CD14-positive monocyte (primary cell): ENCODE measurements around the gene CORO2A. TPM values are rescaled to one million over a fixed set of nuclear protein-coding genes. Genes with fewer than 3 reads are reported as not detected.

Source experiments
- DNase-seq, 3 donors: peaks; one replicate each; pipeline ENCODE4 v3.0.0-alpha.2; 2011 to 2022
- H2AFZ ChIP-seq: 2 replicates; pipeline ENCODE4 v1.6.0; 2012; ENCODE audit warnings: mild to moderate bottlenecking, low read depth, low read length, inconsistent platforms; ENCODE audit not compliant: insufficient read depth, poor library complexity, severe bottlenecking
- H3K27ac ChIP-seq, 2 donors: 1 replicate in 1 of 2; 2 replicates in 1 of 2; pipeline ENCODE4 v1.5.1; 2012 to 2013; ENCODE audit warnings: low read length in 2 of 2, control low read depth in 1 of 2, inconsistent platforms in 1 of 2, low read depth in 1 of 2, mild to moderate bottlenecking in 1 of 2
- H3K27me3 ChIP-seq, 2 donors: one replicate each; pipeline versions ENCODE4 v1.6.0 to v1.6.1; 2011 to 2013; ENCODE audit warnings: low read length in 2 of 2; ENCODE audit not compliant: control insufficient read depth in 2 of 2, insufficient read depth in 2 of 2
- H3K36me3 ChIP-seq, 2 donors: replicated peaks in 1 of 2; 1 replicate in 1 of 2; 2 replicates in 1 of 2; pipeline versions ENCODE4 v1.5.1 to v1.6.1; 2012 to 2013; ENCODE audit warnings: low read length in 2 of 2, control low read depth in 1 of 2, inconsistent platforms in 1 of 2, mild to moderate bottlenecking in 1 of 2; ENCODE audit not compliant: insufficient read depth in 2 of 2, control insufficient read depth in 1 of 2
- H3K4me1 ChIP-seq, 2 donors: 1 replicate in 1 of 2; 2 replicates in 1 of 2; pipeline versions ENCODE4 v1.5.1 to v1.6.1; 2012 to 2013; ENCODE audit warnings: low read length in 2 of 2, control low read depth in 1 of 2, inconsistent platforms in 1 of 2, mild to moderate bottlenecking in 1 of 2, moderate library complexity in 1 of 2; ENCODE audit not compliant: insufficient read depth in 2 of 2, control insufficient read depth in 1 of 2
- H3K4me2 ChIP-seq: replicated peaks from 2 replicates; pipeline ENCODE3; 2012; ENCODE audit warnings: low read length, moderate library complexity, mild to moderate bottlenecking; ENCODE audit not compliant: poor library complexity, severe bottlenecking; ENCODE audit errors: extremely low read depth
- H3K4me3 ChIP-seq, 3 experiments: fragments of 200-600 bp in 1 of 3; sonication (generic) in 1 of 3; replicated peaks in 1 of 3; 1 replicate in 2 of 3; 2 replicates in 1 of 3; pipeline ENCODE4 v1.5.1; 2011 to 2013; ENCODE audit warnings: low read length in 3 of 3, mild to moderate bottlenecking in 3 of 3, control low read depth in 2 of 3, low read depth in 2 of 3, inconsistent platforms in 1 of 3, moderate library complexity in 1 of 3
- H3K79me2 ChIP-seq: 2 replicates; pipeline ENCODE4 v1.6.0; 2012; ENCODE audit warnings: mild to moderate bottlenecking, control low read depth, inconsistent platforms, low read length, moderate library complexity; ENCODE audit not compliant: insufficient read depth
- H3K9ac ChIP-seq: 2 replicates; pipeline ENCODE4 v1.6.0; 2017; ENCODE audit warnings: low read length, mild to moderate bottlenecking; ENCODE audit not compliant: insufficient read depth, poor library complexity, severe bottlenecking
- H3K9me3 ChIP-seq, 2 donors: replicated peaks in 1 of 2; 1 replicate in 1 of 2; 2 replicates in 1 of 2; pipeline versions ENCODE4 v1.5.1 to v1.6.1; 2012 to 2013; ENCODE audit warnings: low read length in 2 of 2, control low read depth in 1 of 2; ENCODE audit not compliant: control insufficient read depth in 1 of 2, insufficient read depth in 1 of 2
- H4K20me1 ChIP-seq: 2 replicates; pipeline ENCODE4 v1.6.0; 2012; ENCODE audit warnings: mild to moderate bottlenecking, low read length, control low read depth, moderate library complexity; ENCODE audit not compliant: insufficient read depth
- H3K27ac Mint-ChIP-seq, 7 donors: one replicate each; pipeline ENCODE4 v1.8.0; 2020; ENCODE audit warnings: mild to moderate bottlenecking in 7 of 7, mixed read lengths in 7 of 7, moderate library complexity in 6 of 7, inconsistent platforms in 2 of 7
- H3K27me3 Mint-ChIP-seq, 3 donors: one replicate each; pipeline ENCODE4 v1.8.0; 2021 to 2022; ENCODE audit warnings: low read depth in 3 of 3, mild to moderate bottlenecking in 3 of 3, mixed read lengths in 3 of 3, moderate library complexity in 3 of 3, inconsistent platforms in 1 of 3
- H3K36me3 Mint-ChIP-seq, 2 donors: one replicate each; pipeline ENCODE4 v1.8.0; 2020; ENCODE audit warnings: mixed read lengths in 2 of 2, inconsistent platforms in 1 of 2, mild to moderate bottlenecking in 1 of 2
- H3K4me1 Mint-ChIP-seq: one replicate; pipeline ENCODE4 v1.8.0; 2020; ENCODE audit warnings: mild to moderate bottlenecking, mixed read lengths
- H3K4me3 Mint-ChIP-seq, 2 donors: one replicate each; pipeline ENCODE4 v1.8.0; 2020; ENCODE audit warnings: mild to moderate bottlenecking in 2 of 2, mixed read lengths in 2 of 2, moderate library complexity in 1 of 2
- H3K9me3 Mint-ChIP-seq, 7 donors: one replicate each; pipeline ENCODE4 v1.8.0; 2020 to 2022; ENCODE audit warnings: mixed read lengths in 7 of 7, mild to moderate bottlenecking in 6 of 7, moderate library complexity in 6 of 7, inconsistent platforms in 2 of 7
- CTCF ChIP-seq: fragments of 200-600 bp; IDR thresholded peaks from one replicate; pipeline ENCODE4 v1.8.0; 2022; ENCODE audit warnings: antibody characterized with exemption, mild to moderate bottlenecking
- WGBS: methylation state at CpG from one replicate; pipeline ENCODE4 v1.1.5; 2013; ENCODE audit warnings: missing lambda C conversion rate; ENCODE audit not compliant: insufficient coverage; 5-methylcytosine and 5-hydroxymethylcytosine counted together
- intact Hi-C, 2 donors: fragments of 100-400 bp; cut with micrococcal nuclease; formaldehyde crosslinking; loops; one replicate each; pipeline versions ENCODE4 v1.15.0 to v1.15.1; 2023
- polyA plus RNA-seq, 3 donors: library from polyadenylated mRNA; depleted of rRNA in 1 of 3; unstranded in 2 of 3; stranded (reverse) in 1 of 3; fragments of 300-500 nt in 2 of 3; fragments of >200 nt in 1 of 3; fragmentation: Illumina TruSeq in 2 of 3; gene quantifications; 1 replicate in 2 of 3; 2 replicates in 1 of 3; pipeline ENCODE4 v1.2.3, GENCODE V29; 2012 to 2021

The CORO2A gene
- polyA plus RNA-seq, 3 donors = 1.2 to 3.5 (median 2.1) TPM

- Histone ChIP-seq H4K20me1 (peaks cover 12% of the 10 kb centered on the region), H3K4me2 (no peak overlapping the region), H3K4me3 (no peak overlapping the region), H2AFZ (no peak overlapping the region), H3K27me3 (no peaks in the 10 kb centered on the region), H3K27ac (no peak overlapping the region), H3K36me3 (peaks cover 60 to 72% of the 10 kb centered on the region in 2 donors), H3K4me1 (peaks cover 14 to 15% of the 10 kb centered on the region in 2 donors), H3K9ac (no peak overlapping the region), H3K79me2 (peaks cover 42% of the 10 kb centered on the region), H3K9me3 (no peaks in the 10 kb centered on the region)
- no peak overlapping the region for H3K27ac Mint-ChIP-seq
- WGBS = 100% methylated on average over 4 of the region's 4 CpGs
- H3K36me3 Mint-ChIP-seq = peaks cover 65 to 93% of the 10 kb centered on the region in 2 donors
- H3K4me3 Mint-ChIP-seq = no peak overlapping the region
- no peak for DNase-seq
- TF ChIP-seq CTCF = no peak
- peaks cover 0 to 2% (median 0%) of the 10 kb centered on the region in 7 donors for H3K9me3 Mint-ChIP-seq
- intact Hi-C loops = no loop called here
- H3K27me3 Mint-ChIP-seq = no peaks in the 10 kb centered on the region
- peaks cover 21% of the 10 kb centered on the region for H3K4me1 Mint-ChIP-seq
Measured at GRCh38 chr9:98097836-98098235, 94.6 kb downstream of the CORO2A start.

- Mint-ChIP-seq H3K36me3 (peaks cover 67 to 91% of the 10 kb centered on the region in 2 donors), H3K9me3 (peaks cover 0 to 2% (median 0%) of the 10 kb centered on the region in 7 donors), H3K27me3 (no peaks in the 10 kb centered on the region), H3K4me3 (no peak overlapping the region), H3K27ac (peak overlapping the region in 4 of 7 donors; percentile 12 to 51 (median 32)), H3K4me1 (peaks cover 15% of the 10 kb centered on the region)
- no peaks in the 10 kb centered on the region for H3K9me3 ChIP-seq
- 100% methylated on average over 1 of the region's 5 CpGs for WGBS
- TF ChIP-seq CTCF = no peak
- H3K27me3 ChIP-seq = no peaks in the 10 kb centered on the region
- peaks cover 70 to 82% of the 10 kb centered on the region in 2 donors for H3K36me3 ChIP-seq
- no peak overlapping the region for H3K27ac ChIP-seq
- no peaks in the 10 kb centered on the region for H3K4me1 ChIP-seq
- intact Hi-C loops = no loop called here
- H2AFZ ChIP-seq = no peak overlapping the region
- H3K79me2 ChIP-seq = peaks cover 25% of the 10 kb centered on the region
- H3K4me2 ChIP-seq = no peak overlapping the region
- no peak overlapping the region for H3K9ac ChIP-seq
- no peak overlapping the region for H3K4me3 ChIP-seq
- DNase-seq = no peak
- H4K20me1 ChIP-seq = peaks cover 15% of the 10 kb centered on the region
Measured at GRCh38 chr9:98096091-98096490, 96.3 kb downstream of the CORO2A start.
